Measurements from ENCODE around the gene SPIRE1.

GRCh38 chr18:12631831-12632477 lies 26.0 kb downstream of the SPIRE1 start:
- TF ChIP-seq, protein P1, sequence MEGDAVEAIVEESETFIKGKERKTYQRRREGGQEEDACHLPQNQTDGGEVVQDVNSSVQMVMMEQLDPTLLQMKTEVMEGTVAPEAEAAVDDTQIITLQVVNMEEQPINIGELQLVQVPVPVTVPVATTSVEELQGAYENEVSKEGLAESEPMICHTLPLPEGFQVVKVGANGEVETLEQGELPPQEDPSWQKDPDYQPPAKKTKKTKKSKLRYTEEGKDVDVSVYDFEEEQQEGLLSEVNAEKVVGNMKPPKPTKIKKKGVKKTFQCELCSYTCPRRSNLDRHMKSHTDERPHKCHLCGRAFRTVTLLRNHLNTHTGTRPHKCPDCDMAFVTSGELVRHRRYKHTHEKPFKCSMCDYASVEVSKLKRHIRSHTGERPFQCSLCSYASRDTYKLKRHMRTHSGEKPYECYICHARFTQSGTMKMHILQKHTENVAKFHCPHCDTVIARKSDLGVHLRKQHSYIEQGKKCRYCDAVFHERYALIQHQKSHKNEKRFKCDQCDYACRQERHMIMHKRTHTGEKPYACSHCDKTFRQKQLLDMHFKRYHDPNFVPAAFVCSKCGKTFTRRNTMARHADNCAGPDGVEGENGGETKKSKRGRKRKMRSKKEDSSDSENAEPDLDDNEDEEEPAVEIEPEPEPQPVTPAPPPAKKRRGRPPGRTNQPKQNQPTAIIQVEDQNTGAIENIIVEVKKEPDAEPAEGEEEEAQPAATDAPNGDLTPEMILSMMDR (IDR thresholded peaks at IDR 0.05): no peak
- no peak for TF ChIP-seq POLR2A (IDR thresholded peaks at IDR 0.05)
- TF ChIP-seq POLR2AphosphoS5 (IDR thresholded peaks at IDR 0.05): no peak
- no peak for TF ChIP-seq EP300 (IDR thresholded peaks at IDR 0.05)
